ENCODE measurements around the gene FAN1. TPM values are rescaled to one million over a fixed set of nuclear protein-coding genes. Genes with fewer than 3 reads are reported as not detected.

FAN1 gene
- total RNA-seq, 1 donor from 2014 or later = 11.7 TPM

Other genes with a start within 250 kb of the FAN1 start
- gene MTMR10, start 87.7 kb downstream of the FAN1 start, total RNA-seq = 25.0 and 49.9 TPM in 2 replicates
- gene TRPM1, start 197.8 kb downstream of the FAN1 start, total RNA-seq = 0.25 and 0.26 TPM in 2 replicates

Measured in pulmonary artery endothelial cell (primary cell).